Left ventricle myocardium inferior (tissue), 1 donor: ENCODE results near the gene LDB2. TPM values are rescaled to one million over a fixed set of nuclear protein-coding genes. Genes with fewer than 3 reads are reported as not detected.

ENCODE experiments used
- DNase-seq: peaks from one replicate; pipeline ENCODE4 v3.0.0-alpha.2; 2020
- H3K27ac ChIP-seq: fragments of 200-600 bp; replicated peaks from 2 replicates; pipeline ENCODE4 v1.8.0; 2021
- H3K27me3 ChIP-seq: fragments of 200-600 bp; 2 replicates; pipeline ENCODE4 v1.8.0; 2021; ENCODE audit warnings: low read depth
- H3K36me3 ChIP-seq: fragments of 200-600 bp; 2 replicates; pipeline ENCODE4 v1.8.0; 2021
- H3K4me1 ChIP-seq: fragments of 200-600 bp; 2 replicates; pipeline ENCODE4 v1.8.0; 2021
- H3K4me3 ChIP-seq: fragments of 200-600 bp; 2 replicates; pipeline ENCODE4 v1.8.0; 2021; ENCODE audit warnings: mild to moderate bottlenecking, moderate library complexity
- H3K9me3 ChIP-seq: fragments of 200-600 bp; replicated peaks from 2 replicates; pipeline ENCODE4 v1.8.0; 2021
- CTCF ChIP-seq: fragments of 200-600 bp; IDR thresholded peaks from 2 replicates; pipeline ENCODE4 v1.8.0; 2021; ENCODE audit warnings: antibody characterized with exemption, mild to moderate bottlenecking, borderline replicate concordance
- intact Hi-C: fragments of 100-400 bp; cut with micrococcal nuclease; formaldehyde crosslinking; loops from one replicate; pipeline ENCODE4 v1.11.0; 2022
- total RNA-seq: library from RNA; stranded (reverse); fragmentation: NEBNext Ultra II Directional; extraction: Animal tissue kit (Norgen Biotek cat#: 25700); gene quantifications from one replicate; pipeline ENCODE4 v1.2.1, GENCODE V29; 2021
- donor health status: DM: no; HTN: yes; CAD: no; lungs with severe emphysema.

The LDB2 gene
- total RNA-seq, 1 donor from 2014 or later: 29.6 TPM

- H3K4me1 ChIP-seq: peaks cover 29% of the 10 kb centered on the region
- H3K4me3 ChIP-seq: no peak overlapping the region
- no peaks in the 10 kb centered on the region for H3K36me3 ChIP-seq
- no peak overlapping the region for H3K27ac ChIP-seq
- no peaks in the 10 kb centered on the region for H3K9me3 ChIP-seq
- no peaks in the 10 kb centered on the region for H3K27me3 ChIP-seq
- no peak for TF ChIP-seq CTCF
- DNase-seq: no peak
- intact Hi-C loops: no loop called here
These were observed 30.6 kb downstream of the LDB2 start for GRCh38 chr4:16867827-16868226.

- Histone ChIP-seq H3K4me3 (no peak overlapping the region), H3K27me3 (no peaks in the 10 kb centered on the region), H3K27ac (peak overlapping the region; percentile 84), H3K36me3 (no peaks in the 10 kb centered on the region), H3K9me3 (no peaks in the 10 kb centered on the region), H3K4me1 (peaks cover 23% of the 10 kb centered on the region)
- intact Hi-C loops: no loop called here
- no peak for TF ChIP-seq CTCF
- no peak for DNase-seq
These were observed 31.5 kb downstream of the LDB2 start for GRCh38 chr4:16866974-16867373.

GRCh38 chr4:16865897-16866283 is 32.6 kb downstream of the LDB2 start:
- H3K4me1 ChIP-seq: peaks cover 23% of the 10 kb centered on the region
- intact Hi-C loops: no loop called here

GRCh38 chr4:16865209-16865896 is 33.1 kb downstream of the LDB2 start:
- Histone ChIP-seq H3K27ac (peak overlapping the region; percentile 84), H3K9me3 (no peaks in the 10 kb centered on the region), H3K27me3 (no peaks in the 10 kb centered on the region), H3K4me3 (no peak overlapping the region), H3K36me3 (no peaks in the 10 kb centered on the region), H3K4me1 (peaks cover 23% of the 10 kb centered on the region)
- TF ChIP-seq CTCF: no peak
- no peak for DNase-seq
- intact Hi-C loops: no loop called here

More at GRCh38 chr4:16865897-16866283, 32.6 kb downstream of the LDB2 start:
- H3K27ac ChIP-seq: peak overlapping the region; percentile 84
- DNase-seq: no peak
- H3K27me3 ChIP-seq: no peaks in the 10 kb centered on the region
- H3K36me3 ChIP-seq: no peaks in the 10 kb centered on the region
- no peak overlapping the region for H3K4me3 ChIP-seq
- H3K9me3 ChIP-seq: no peaks in the 10 kb centered on the region
- no peak for TF ChIP-seq CTCF

- Histone ChIP-seq H3K27me3 (no peaks in the 10 kb centered on the region), H3K4me3 (no peak overlapping the region), H3K36me3 (no peaks in the 10 kb centered on the region), H3K9me3 (no peaks in the 10 kb centered on the region), H3K4me1 (peaks cover 31% of the 10 kb centered on the region), H3K27ac (peak overlapping the region; percentile 84)
- TF ChIP-seq CTCF: no peak
- DNase-seq: no peak
- intact Hi-C loops: no loop called here
These were observed 34.2 kb downstream of the LDB2 start for GRCh38 chr4:16864199-16864598.
